Coronary artery (tissue), 2 donors: ENCODE measurements around the gene RFT1.

ENCODE experiments used
- DNase-seq: peaks from one replicate; pipeline ENCODE4 v3.0.0-alpha.2; 2017; ENCODE audit warnings: low spot score
- H3K27ac ChIP-seq, 2 donors: fragments of 200-600 bp; sonication (generic); one replicate each; pipeline ENCODE4 v1.5.1; 2016 to 2019
- H3K4me3 ChIP-seq: fragments of 200-600 bp; sonication (generic); 2 replicates; pipeline ENCODE4 v1.5.1; 2016; ENCODE audit warnings: mild to moderate bottlenecking, moderate library complexity
- TF ChIP-seq, protein P1 (sequence below): fragments of 200-600 bp; sonication (generic); IDR thresholded peaks from one replicate; pipeline ENCODE4 v1.5.1; 2019; ENCODE audit warnings: antibody characterized with exemption

The RFT1 gene

DNA sequence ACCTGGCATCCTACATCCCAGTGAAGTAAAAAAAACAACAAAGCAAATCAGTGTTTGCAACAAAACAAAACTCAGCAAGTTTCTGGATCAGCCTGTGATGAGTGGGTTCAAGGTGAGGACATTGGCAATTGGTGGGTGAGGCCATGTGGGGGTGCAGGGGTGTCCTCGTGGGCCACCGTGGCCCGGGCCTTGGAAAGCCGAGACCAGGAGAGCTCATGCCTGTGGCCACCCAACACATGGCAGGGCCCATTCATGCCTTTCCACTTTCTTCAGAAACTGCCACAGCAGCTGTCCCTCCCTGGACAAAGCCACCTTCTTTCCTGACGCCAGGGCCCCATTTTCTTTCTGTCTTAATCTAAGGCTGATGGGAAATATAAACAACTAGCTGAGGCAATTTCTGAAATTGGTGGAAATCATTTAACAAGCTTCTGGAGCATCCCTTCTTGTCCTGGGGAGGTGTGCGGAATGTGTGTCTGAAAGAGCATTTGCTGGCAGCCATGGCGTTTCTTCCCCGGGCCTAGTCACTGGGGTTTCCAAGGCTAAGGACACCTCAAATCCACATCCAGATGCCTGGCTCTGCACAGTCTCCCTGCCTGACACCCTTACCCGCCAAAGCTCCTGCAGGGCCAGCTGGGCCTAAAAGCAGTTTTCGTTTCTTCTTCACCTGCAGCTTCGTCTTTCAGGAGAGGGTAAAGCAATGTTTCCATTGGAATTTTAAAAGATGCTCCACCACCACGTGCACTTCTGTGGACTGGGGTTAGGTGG is 50.3 kb downstream of the RFT1 start:
- H3K27ac ChIP-seq, result no peak overlapping the region
- H3K4me3 ChIP-seq, result no peak overlapping the region
- TF ChIP-seq, protein P1, sequence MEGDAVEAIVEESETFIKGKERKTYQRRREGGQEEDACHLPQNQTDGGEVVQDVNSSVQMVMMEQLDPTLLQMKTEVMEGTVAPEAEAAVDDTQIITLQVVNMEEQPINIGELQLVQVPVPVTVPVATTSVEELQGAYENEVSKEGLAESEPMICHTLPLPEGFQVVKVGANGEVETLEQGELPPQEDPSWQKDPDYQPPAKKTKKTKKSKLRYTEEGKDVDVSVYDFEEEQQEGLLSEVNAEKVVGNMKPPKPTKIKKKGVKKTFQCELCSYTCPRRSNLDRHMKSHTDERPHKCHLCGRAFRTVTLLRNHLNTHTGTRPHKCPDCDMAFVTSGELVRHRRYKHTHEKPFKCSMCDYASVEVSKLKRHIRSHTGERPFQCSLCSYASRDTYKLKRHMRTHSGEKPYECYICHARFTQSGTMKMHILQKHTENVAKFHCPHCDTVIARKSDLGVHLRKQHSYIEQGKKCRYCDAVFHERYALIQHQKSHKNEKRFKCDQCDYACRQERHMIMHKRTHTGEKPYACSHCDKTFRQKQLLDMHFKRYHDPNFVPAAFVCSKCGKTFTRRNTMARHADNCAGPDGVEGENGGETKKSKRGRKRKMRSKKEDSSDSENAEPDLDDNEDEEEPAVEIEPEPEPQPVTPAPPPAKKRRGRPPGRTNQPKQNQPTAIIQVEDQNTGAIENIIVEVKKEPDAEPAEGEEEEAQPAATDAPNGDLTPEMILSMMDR, result no peak
- peak; percentile 45 for DNase-seq

DNA sequence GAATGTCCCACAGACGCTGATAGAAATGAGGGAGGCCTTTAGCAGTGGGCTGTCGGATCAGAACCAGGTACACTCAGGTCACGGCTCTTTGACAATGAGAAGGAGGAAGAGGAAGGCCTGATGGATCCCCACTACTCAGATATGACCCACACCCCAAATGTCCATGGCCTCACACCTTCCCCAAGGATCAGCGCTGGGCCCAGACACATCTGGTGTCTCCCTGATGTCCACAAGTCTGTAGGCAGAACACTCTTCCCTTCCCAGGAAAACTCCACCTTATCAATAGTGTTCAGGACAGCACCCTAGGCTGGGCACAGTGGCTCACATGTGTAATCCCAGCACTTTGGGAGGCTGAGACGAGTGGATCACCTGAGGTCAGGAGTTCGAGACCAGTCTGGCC is 51.1 kb downstream of the RFT1 start:
- TF ChIP-seq, protein P1, result no peak
- Histone ChIP-seq H3K27ac (no peak overlapping the region), H3K4me3 (no peak overlapping the region)
- peak; percentile 50 for DNase-seq

DNA sequence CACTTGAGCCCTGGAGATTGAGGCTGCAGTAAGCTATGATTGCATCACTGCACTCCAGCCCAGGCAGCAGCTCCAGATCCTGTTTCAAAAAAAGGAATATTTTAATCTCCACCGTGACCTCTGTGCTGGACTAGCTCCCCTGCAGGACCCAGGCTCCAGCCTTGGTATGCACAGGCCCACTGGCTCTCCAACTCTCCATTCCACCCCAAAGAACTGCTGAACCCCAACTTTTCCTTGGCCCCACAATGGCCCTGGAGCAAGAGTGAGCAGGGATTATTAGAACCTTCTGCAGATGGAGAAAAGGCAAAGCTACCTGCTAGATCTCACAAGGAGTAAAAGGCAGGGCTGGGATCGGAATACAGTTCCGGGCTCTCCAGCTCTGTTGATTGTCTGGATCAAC is 51.6 kb downstream of the RFT1 start:
- peak; percentile 1 for DNase-seq

DNA sequence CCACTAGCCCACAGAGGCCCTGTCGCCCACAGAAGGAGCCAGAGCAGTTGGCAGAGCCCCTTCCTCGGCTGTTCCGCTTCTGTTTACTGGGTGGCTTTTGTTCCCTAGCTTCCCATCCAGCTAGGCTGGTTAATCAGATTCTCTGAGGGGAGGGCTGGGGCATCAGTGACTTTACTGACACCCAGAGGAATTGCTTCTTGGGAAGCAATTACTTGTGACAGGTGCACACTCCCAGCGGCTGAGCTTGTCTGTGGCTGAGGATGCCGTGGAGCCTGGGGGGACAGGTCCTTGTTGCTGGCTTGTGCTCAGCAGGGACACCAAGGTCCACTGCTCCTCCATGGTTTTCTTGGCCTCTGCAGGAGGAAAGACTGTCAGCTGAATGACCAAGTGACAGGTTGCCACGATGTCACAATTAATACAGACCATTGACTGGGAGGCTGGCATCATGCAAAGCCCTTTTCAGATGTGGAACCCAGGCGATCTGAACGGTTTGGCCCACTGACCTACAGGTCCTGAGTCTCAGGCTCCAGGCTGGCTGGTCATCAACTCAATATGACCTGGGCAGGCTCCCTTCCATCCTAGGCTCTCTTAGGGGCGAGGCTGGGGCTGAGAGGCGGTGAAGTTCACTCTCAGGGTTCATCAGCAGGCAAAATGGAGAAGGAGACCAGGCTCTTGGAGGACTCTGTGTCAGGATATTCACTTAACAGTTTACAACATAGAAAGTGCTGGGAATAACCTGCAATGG is 52.6 kb downstream of the RFT1 start:
- DNase-seq, result no peak
- TF ChIP-seq, protein P1, result no peak
- no peak overlapping the region for H3K4me3 ChIP-seq
- no peak overlapping the region for H3K27ac ChIP-seq

More for the DNA sequence above, 51.6 kb downstream of the RFT1 start:
- H3K4me3 ChIP-seq, result no peak overlapping the region
- TF ChIP-seq, protein P1, result no peak
- no peak overlapping the region for H3K27ac ChIP-seq

DNA sequence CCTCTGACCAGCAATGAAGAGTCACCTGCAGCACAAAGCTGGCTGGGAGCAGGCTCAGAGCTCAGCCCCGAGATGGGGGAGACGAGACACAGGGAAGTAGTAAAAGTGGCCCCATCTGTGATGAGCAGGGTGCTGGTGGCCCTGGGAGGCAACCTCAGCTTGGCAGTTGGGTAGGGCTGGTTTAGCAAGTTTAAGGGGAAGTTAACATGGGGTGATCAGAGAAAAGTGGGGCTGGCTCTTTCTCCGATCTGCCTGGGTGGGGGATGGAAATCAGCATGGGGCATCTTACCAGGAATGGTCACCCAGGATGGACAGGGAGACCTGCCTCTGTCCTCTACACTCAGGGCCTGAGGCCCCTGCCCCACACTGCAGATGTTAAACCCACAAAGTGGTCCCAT is 54.5 kb downstream of the RFT1 start:
- TF ChIP-seq, protein P1, result no peak
- H3K4me3 ChIP-seq, result no peak overlapping the region
- no peak overlapping the region for H3K27ac ChIP-seq
- DNase-seq, result no peak

DNA sequence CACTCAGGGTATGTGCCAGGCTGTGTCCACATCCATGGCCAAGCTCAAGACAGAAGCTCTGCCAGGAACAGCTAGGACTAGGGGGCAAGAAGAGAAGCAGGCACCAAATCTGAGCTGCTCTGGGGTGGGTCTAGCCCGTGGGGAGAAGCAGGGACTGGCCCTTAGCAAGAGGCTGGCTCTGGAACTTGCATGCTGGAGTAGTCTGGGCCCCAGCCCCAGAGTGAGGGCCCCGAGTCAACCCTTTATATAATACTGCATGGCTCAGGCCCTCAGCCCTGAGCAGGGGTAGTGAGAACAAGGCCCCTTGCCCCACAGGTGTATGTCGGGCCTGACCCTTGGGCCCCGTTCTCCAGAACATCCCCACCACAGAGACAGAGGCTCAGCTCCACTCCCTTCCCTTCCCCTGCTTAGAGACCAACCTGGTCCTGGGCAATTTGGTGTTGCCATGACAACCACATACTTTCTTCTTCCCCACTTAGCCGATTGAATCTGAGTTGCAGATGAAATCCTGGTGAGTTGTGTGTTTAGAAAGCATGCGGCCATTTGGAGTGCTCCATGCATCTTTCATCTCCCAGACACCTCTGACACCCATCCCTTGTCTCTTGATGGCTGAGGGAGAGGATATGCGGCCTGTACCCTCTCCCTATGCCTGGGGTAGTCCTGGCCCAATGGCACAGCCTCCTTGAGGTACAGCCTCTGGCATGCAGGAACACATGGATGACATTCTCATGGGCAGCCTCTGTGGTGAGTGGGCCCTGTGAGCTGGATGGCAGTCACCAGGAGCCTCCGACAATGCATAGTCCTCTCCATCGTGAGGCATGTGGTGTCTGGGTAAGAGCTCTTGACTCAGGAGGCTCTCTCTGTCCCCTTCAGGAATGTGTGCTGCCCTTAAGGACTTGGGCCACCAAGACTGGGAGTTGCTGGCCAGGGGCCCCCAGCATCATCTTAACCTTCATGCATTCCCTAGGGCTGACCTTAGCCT is 55.2 kb downstream of the RFT1 start:
- H3K4me3 ChIP-seq, result no peak overlapping the region
- H3K27ac ChIP-seq, result no peak overlapping the region
- no peak for DNase-seq
- TF ChIP-seq, protein P1, result no peak
